IPS-18c (cell line): ENCODE data around the gene GPC6.

ENCODE experiments used
- H3K4me3 ChIP-seq: 2 replicates; pipeline ENCODE4 v1.7.0; 2013; ENCODE audit warnings: low read depth, mild to moderate bottlenecking, low read length, moderate library complexity; ENCODE audit not compliant: insufficient read depth
- H3K9me3 ChIP-seq: one replicate; pipeline ENCODE4 v1.6.1; 2013; ENCODE audit warnings: mild to moderate bottlenecking, low read length, moderate library complexity; ENCODE audit not compliant: control insufficient read depth, insufficient read depth

Gene GPC6

DNA sequence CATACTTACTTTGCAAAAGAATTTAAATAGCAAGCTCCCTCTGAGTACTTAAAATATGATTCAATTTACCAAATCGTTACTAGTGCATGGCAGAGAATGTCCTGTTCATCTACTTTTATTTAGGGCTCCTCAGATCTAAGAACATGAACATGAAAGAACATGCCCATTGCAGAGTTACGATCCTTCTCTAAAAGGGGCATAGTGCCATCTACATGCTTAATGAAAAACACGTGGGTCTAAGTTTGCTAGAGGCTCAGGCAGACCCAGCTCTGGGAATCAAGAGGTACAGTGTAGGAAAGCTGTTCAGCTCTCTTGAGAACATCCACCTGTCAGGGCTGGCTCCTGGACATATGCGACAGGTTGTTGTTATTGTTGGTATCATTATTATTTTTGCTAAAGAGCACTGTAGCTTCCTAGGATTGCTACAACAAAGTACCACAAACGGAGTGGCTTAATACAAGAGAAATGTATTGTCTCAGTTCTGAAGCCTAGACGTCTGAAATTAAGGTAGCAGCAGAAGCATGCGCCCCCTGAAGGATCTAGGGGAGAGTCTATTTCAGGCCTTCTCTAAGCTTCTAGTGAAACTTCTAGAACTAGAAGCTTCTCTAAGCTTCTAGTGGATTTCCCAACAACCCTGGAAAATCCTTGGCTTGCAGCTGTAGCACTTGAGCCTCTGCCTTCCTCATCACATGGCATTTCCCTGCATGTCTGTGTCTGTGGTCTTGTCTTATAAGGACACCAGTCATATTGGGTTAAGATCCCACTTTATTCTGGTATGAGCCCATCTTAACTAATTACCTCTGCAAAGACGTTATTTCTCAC is 1119.0 kb downstream of the GPC6 start:
- Histone ChIP-seq H3K9me3 (no peaks in the 10 kb centered on the region), H3K4me3 (no peak overlapping the region)

DNA sequence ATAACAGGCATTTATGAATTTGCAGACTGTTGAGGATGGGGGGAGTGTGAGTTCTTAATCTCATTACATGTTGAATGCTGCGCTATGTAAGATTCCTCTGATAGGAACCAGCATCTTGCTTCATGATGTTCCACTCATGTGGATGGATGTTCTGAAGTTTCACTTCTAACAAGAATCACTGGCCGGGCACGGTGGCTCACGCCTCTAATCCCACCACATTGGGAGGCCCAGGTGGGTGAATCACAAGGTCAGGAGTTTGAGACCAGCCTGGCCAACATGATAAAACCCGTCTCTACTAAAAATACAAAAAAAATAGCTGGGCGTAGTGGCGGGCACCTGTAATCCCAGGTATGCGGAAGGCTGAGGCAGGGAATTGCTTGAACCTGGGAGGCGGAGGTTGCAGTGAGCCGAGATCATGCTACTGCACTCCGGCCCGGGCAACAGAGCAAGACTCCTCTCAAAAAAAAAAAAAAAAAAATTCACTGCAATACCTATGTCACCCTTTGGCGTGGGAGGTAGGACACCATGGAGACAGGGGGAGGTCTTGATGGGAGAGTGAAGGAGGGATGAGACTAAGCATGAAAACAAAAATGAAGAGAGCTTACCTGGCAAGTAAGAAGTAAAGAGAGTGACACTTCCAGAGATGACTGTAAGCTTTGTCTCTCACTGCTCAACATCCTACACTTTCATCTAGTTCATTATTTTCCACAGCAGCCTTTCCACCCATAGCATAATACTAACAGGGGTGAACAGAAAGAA is 1119.8 kb downstream of the GPC6 start:
- H3K4me3 ChIP-seq, result no peak overlapping the region
- no peaks in the 10 kb centered on the region for H3K9me3 ChIP-seq

DNA sequence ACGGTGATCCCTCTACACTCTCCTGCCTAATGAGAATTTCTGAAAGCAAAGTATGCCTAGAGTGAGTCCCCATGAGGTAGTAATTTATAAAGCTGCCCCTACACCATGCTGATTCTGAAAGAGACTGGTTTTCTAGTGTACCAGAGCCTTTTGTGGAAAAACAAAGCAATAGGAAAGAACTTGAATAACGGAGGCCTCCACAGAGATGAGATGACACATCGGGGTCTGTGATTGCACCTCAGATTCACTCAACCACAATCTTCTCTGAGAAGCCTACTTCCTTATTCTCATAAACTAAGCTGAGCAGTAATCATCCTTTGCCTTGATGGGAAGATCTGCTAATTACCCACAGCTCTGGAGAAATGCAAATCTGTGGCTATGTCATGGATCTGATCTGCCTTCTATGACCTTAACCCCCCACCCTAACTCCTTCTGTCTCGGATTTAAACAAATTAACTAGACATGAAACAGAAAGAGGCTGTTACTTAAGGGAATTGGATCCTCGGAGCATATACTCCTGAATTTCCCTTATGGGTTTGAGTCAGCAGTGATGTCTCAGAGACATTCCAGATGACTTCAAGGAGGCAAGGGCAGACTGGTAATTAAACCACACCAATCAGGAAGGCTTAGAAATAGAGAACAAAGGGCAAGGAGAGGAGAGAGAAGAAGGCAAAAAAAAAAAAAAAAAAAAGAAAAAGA is 1124.8 kb downstream of the GPC6 start:
- Histone ChIP-seq H3K4me3 (no peak overlapping the region), H3K9me3 (no peaks in the 10 kb centered on the region)

DNA sequence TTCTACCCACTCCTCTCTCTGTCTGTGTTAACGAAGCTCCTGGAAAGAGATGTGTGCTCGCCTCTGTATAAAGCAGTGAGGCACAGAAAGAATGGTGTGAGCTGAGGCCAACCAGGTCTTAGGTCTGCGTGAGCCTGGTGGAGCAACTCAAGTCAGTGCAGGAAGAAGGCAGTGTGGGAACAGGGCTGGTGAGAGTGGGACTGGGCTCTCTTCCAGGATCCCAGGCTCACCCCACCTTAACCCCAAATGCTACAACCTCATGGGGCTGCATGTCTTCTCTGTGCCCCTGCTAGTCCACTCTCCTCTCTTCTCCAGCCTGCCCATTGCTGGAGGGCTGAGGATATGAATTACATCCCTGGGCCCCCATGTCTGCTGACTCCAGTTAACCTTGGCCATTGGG is 1125.5 kb downstream of the GPC6 start:
- Histone ChIP-seq H3K9me3 (no peaks in the 10 kb centered on the region), H3K4me3 (no peak overlapping the region)

DNA sequence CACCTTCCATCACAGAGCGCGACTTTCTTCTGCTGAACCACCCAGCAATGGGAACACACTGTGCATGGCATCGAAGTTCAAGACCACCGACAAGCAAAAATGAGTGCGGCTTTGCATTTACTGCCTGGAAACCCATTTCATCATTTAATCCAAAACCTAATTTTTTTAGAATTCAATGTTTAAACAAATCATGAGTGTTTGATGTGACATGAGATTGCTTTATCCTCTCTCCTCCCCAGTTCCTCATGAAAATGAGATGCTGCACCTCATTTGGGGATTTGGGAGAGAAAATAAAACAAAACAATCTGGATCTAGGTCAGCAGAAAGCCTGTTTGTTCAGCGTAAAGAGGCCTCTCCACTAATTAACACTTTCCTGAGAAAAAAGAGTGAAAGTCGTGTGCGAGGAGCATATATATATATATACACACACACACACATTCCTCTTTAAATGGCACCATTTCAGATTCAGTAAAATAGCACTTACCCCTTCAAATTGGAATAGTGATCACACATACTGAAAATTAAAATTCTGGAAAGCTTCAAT is 1126.6 kb downstream of the GPC6 start:
- Histone ChIP-seq H3K9me3 (no peaks in the 10 kb centered on the region), H3K4me3 (no peak overlapping the region)

DNA sequence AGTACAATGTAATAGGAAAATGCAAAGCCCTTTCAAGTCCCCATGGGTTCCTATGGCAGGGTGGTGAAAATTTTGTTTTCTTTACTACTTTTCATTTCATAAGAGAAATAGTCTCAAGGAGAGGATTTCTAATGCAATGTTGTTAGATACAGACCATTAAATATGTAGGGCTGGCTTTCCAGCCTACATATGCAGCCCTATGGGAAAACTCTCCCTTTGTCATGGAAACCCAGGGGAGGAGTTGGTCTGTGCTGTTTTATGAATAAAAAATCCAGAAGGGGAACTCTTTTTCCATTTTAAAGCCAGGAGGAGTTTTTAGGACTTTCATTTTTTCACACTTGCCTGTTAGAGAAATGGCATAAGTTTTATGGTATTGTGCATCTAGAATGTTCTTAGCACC is 1133.3 kb downstream of the GPC6 start:
- Histone ChIP-seq H3K9me3 (no peaks in the 10 kb centered on the region), H3K4me3 (no peak overlapping the region)

DNA sequence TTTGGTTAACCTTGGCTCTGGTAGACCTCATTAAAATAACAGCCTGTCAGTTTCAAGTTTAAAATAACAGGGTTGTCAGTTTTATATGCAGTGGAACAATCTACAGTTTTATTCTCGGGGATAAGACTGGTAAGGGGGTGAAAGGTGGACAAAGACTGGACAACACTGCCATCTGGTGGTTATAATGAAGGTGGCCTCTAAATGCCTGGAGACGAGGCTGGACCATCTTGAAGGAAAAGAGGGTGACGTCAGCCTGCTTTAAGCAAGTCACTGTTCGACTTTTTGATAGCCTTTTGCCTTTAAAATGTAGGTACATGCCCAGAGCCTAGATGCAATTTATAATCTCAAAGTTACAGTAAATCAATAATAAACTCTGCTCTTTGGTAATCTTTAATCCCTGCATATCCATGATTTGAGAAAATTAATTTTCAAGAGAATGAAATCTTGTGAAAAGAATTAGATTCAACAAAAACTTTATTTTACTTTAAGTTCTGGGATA is 1135.9 kb downstream of the GPC6 start:
- Histone ChIP-seq H3K4me3 (no peak overlapping the region), H3K9me3 (no peaks in the 10 kb centered on the region)

DNA sequence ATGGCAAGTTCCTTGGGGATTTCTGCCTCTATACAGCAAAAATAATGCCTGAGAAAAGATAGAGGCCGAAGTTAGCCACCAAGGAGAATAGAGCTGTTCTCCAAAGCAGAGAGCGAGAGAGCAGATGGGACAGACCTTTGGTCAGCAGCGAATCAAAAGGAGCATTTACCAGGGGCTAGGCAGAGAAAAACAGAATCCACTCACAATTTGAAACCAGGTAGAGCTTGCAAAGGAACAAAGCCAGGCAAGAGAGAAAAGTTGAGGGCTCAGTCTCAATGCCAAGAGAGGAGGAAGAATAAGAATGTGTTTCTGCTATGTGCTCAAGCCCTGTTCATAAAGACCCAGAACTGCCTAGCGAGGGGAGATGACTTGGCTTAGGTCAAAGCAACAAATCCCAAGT is 1140.1 kb downstream of the GPC6 start:
- Histone ChIP-seq H3K4me3 (no peak overlapping the region), H3K9me3 (no peaks in the 10 kb centered on the region)

DNA sequence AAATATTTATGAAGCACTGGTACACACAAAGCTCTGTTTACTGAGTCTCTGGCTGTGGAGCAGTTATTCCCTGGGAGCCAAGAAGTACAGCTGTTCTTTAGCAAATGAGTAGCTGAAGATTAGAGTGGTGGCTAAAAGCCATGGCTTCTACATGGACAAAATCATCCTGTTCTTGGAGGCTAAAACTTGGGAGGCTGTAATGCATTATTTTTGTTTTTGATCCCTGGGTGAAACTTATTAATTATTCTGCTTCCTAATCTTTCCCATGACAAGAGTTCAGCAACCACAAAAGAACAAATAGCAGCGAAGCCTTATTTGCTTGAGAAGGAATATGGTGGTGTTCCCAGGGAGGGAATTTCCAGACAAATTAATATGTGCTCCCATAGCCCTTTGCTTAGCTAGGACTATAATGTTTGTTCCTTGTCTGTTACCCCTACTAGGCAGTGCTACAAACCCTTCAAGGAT is 1143.4 kb downstream of the GPC6 start:
- Histone ChIP-seq H3K9me3 (no peaks in the 10 kb centered on the region), H3K4me3 (no peak overlapping the region)

DNA sequence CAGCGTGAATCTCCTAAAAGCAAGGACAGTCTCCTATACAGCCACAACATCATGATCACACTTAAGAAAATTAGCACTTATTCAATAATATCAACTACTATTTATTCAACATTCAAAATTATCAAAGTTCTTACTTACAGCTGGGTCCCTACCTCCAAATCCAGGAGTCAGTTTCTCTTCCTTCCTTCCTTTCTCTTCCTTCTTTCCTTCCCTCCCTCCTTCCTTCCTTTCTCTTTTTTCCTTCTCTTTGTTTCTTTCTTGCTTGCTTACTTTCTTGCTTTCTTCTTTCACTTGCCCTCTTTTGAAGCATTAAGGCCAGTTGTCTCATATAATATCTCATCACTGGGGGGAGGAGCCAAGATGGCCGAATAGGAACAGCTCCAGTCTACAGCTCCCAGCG is 1145.2 kb downstream of the GPC6 start:
- H3K9me3 ChIP-seq, result no peaks in the 10 kb centered on the region
- no peak overlapping the region for H3K4me3 ChIP-seq

DNA sequence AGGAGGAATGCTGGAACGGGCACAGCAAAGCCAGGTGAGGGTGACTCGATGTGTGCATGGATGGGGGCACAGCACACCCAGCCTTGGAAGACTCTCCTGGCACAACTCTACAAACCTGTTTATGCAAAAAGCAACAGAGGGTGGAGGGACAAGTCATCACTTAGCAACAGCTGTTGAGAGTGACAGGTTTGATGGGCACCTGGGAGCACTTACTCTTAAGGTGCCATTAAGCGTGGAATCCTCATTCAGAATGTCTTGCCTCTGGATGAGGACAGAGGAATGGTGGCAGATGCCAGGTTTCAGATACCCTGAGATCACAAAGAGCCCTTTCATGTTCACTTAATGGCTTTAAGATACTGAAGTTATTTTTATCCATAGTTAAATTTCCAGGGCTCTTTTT is 1155.9 kb downstream of the GPC6 start:
- Histone ChIP-seq H3K4me3 (no peak overlapping the region), H3K9me3 (no peaks in the 10 kb centered on the region)

DNA sequence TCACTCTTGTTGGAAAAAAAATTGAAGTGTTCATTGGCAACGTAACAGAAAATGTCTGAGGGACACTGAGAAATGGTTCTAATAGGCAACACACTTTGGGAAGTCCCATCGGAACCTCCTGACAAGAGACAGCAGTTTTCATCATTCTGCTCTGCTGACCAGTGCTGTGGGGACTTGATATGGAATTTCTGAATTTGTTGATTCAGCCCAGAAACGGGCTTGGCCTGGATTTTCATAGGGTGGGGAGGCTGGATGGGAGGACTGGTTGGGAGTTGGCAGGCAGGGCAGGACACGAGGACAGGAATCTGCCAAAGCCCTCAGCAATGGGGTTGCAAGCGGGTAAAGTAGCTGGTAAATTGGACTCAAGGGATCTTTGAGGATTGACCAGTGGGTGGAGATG is 1156.4 kb downstream of the GPC6 start:
- H3K4me3 ChIP-seq, result no peak overlapping the region
- H3K9me3 ChIP-seq, result no peaks in the 10 kb centered on the region

DNA sequence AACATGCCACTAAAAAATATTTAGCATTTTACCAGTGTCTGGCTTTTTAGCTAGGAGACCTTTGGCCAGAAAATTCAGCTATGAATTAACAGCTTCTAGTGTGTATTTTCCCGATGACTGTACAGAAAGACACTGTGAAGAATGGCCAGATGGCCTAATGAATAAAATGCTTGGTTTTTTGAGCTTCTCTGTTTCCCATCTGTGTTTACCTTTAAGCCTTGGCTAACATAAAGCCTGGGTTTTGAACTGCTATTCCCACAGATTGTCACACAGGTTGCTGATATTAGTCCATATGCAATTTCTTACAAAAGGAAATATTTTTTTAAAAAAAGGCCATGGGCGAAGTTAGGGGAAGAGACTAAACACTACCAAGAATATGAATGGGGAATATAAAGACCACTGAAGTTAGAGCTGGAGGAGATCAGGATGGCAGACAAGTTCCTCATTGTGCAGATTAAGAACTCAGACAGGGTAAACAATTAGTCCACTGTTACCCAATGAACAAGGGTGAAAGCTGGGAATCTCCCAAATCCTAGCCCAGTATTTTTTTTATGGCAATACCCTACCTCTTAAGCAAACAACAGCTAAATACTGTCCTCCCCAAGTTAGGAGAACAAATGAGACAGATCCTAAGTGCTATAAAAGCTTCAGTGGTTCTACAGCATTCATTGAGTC is 1157.8 kb downstream of the GPC6 start:
- no peaks in the 10 kb centered on the region for H3K9me3 ChIP-seq
- no peak overlapping the region for H3K4me3 ChIP-seq

DNA sequence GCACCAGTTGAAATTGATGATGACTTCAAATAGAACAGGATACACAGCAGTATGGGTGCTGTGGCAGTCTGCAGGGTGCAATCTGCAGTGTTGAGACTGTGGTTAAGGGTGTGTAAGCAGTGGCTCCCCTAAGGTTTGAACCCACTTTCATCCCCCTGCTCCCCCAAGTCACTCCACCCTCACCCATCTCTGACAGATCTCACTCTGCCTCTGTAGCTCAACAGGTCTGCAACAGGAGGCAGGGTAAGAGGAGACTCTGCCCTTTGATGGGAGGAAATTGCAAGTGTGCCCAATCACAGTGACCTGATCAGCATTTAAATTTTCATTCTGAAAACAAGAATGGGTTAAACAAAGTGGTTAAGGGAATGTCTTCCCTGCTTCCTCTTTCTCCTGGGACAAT is 1160.4 kb downstream of the GPC6 start:
- Histone ChIP-seq H3K4me3 (no peak overlapping the region), H3K9me3 (no peaks in the 10 kb centered on the region)

DNA sequence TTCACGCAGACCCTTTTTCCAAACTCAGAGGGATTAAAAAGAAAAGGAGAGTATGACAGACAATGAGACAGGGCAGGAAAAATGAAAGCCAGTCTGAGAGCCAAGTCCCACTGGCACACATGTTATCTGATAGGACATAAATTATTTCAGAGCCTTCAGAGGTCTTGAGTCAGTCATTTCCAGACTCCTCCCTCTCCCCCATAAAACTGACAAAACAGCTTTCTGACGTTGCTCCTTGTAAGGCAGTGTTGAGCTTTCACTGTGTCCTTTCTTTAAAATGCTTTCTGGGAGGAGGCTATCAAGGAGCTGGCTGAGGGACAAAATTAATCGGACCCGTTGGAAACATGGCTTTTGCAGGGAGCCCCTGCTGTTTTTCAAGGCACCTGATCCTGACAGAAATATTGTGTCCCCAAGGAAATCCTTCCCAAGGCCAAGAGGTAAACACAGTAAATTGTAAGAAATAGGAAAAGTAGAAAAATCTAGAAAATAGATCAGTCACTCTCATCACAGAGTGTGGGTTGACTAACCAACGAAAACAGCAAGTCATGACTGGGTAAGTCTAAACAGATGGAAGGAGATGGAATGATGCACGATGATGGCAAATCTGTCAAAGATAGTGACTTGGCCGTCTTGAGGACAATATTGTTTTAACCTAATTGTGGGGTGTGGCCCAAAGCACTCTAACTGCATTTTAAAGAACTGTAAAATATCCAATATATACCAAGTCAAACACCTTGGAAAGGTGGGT is 1163.2 kb downstream of the GPC6 start:
- Histone ChIP-seq H3K4me3 (no peak overlapping the region), H3K9me3 (no peaks in the 10 kb centered on the region)

DNA sequence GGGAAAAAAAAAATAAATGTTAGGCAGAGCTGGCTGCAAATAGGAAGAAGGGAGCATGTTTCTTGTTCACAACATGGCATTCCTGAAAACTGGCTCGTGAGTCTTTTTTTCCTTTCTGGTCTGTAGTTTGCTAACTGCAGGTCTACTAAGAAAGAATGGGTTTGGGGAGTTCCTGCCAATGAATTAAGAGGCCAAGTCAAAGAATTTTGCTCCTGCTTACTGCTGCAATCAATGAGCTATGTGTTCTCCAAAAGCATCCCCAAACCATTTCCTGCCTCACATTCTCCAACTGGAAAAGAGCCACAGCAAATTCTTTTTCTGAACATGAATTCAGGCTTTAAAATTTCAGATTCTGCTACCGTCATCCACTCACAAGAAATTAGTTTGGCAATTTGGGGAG is 1164.3 kb downstream of the GPC6 start:
- H3K4me3 ChIP-seq, result no peak overlapping the region
- no peaks in the 10 kb centered on the region for H3K9me3 ChIP-seq
